ENCODE results near the gene DGAT2.

DGAT2 gene

GRCh38 chr11:75771646-75772410 lies 3.2 kb downstream of the DGAT2 start:
- no peak overlapping the region for H3K27ac ChIP-seq (ENCODE audit: low read length)
- H3K9me3 ChIP-seq (ENCODE audit: control insufficient read depth in 1 of 2, low read length in 2 of 2), result no peaks in the 10 kb centered on the region
- H3K4me3 ChIP-seq (ENCODE audit: low read depth in 1 of 2, low read length in 2 of 2), result no peak overlapping the region
- H3K36me3 ChIP-seq (ENCODE audit: control insufficient read depth in 1 of 2, insufficient read depth in 2 of 2, low read length in 2 of 2), result no peaks in the 10 kb centered on the region
- no peaks in the 10 kb centered on the region for H3K27me3 ChIP-seq (ENCODE audit: low read depth, low read length)
- peaks cover 0 to 15% of the 10 kb centered on the region in 2 donors for H3K4me1 ChIP-seq (ENCODE audit: control insufficient read depth in 1 of 2, insufficient read depth in 2 of 2, low read length in 2 of 2)

- no peak overlapping the region for H3K4me3 ChIP-seq (ENCODE audit: low read depth in 1 of 2, low read length in 2 of 2)
- no peak overlapping the region for H3K27ac ChIP-seq (ENCODE audit: low read length)
- H3K4me1 ChIP-seq (ENCODE audit: control insufficient read depth in 1 of 2, insufficient read depth in 2 of 2, low read length in 2 of 2), result peaks cover 0 to 2% of the 10 kb centered on the region in 2 donors
- no peaks in the 10 kb centered on the region for H3K27me3 ChIP-seq (ENCODE audit: low read depth, low read length)
- H3K9me3 ChIP-seq (ENCODE audit: control insufficient read depth in 1 of 2, low read length in 2 of 2), result no peaks in the 10 kb centered on the region
- H3K36me3 ChIP-seq (ENCODE audit: control insufficient read depth in 1 of 2, insufficient read depth in 2 of 2, low read length in 2 of 2), result no peaks in the 10 kb centered on the region
Measured at GRCh38 chr11:75773595-75774353, 5.2 kb downstream of the DGAT2 start.

GRCh38 chr11:75775056-75775455 lies 6.5 kb downstream of the DGAT2 start:
- Histone ChIP-seq H3K27ac (ENCODE audit: low read length) (no peak overlapping the region), H3K4me1 (ENCODE audit: control insufficient read depth in 1 of 2, insufficient read depth in 2 of 2, low read length in 2 of 2) (no peaks in the 10 kb centered on the region), H3K36me3 (ENCODE audit: control insufficient read depth in 1 of 2, insufficient read depth in 2 of 2, low read length in 2 of 2) (no peaks in the 10 kb centered on the region), H3K4me3 (ENCODE audit: low read depth in 1 of 2, low read length in 2 of 2) (no peak overlapping the region), H3K9me3 (ENCODE audit: control insufficient read depth in 1 of 2, low read length in 2 of 2) (no peaks in the 10 kb centered on the region), H3K27me3 (ENCODE audit: low read depth, low read length) (no peaks in the 10 kb centered on the region)

- H3K36me3 ChIP-seq (ENCODE audit: control insufficient read depth in 1 of 2, insufficient read depth in 2 of 2, low read length in 2 of 2), result no peaks in the 10 kb centered on the region
- no peak overlapping the region for H3K27ac ChIP-seq (ENCODE audit: low read length)
- H3K9me3 ChIP-seq (ENCODE audit: control insufficient read depth in 1 of 2, low read length in 2 of 2), result no peaks in the 10 kb centered on the region
- H3K4me1 ChIP-seq (ENCODE audit: control insufficient read depth in 1 of 2, insufficient read depth in 2 of 2, low read length in 2 of 2), result no peaks in the 10 kb centered on the region
- no peaks in the 10 kb centered on the region for H3K27me3 ChIP-seq (ENCODE audit: low read depth, low read length)
- H3K4me3 ChIP-seq (ENCODE audit: low read depth in 1 of 2, low read length in 2 of 2), result no peak overlapping the region
Measured at GRCh38 chr11:75776546-75776945, 8.0 kb downstream of the DGAT2 start.

DNA sequence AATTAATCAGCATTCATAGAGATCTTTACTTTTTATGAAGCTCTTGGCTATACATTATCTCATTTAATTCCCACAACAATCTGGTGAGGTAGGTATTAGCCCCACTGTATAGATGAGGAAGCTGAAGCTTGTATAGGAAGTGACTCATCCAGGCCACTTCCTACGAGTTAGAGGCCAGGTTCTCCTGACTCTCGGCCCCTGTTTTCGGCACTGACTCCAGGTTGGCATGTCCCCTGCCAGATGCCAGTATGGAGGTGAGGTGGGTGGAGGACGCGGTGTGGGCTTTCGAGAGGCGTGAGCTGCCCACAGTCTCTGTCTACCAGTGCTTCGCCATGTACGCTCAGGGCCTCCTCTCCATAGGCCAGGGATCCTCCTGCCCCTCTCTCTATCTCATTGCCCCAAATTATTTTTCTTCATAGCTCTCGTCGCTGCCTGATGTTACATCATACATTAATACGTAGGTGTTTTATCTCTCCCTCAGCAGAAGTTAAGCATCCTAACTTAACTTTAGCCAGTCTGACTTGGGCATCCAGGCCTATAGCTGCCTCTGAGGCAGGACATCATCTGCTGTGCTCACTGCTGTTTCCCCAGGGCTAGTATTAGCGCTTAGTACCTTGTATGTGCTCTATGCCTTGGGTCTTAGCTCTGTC lies 9.0 kb downstream of the DGAT2 start:
- no peaks in the 10 kb centered on the region for H3K9me3 ChIP-seq (ENCODE audit: control insufficient read depth in 1 of 2, low read length in 2 of 2)
- no peak overlapping the region for H3K4me3 ChIP-seq (ENCODE audit: low read depth in 1 of 2, low read length in 2 of 2)
- no peaks in the 10 kb centered on the region for H3K4me1 ChIP-seq (ENCODE audit: control insufficient read depth in 1 of 2, insufficient read depth in 2 of 2, low read length in 2 of 2)
- H3K27me3 ChIP-seq (ENCODE audit: low read depth, low read length), result no peaks in the 10 kb centered on the region
- no peaks in the 10 kb centered on the region for H3K36me3 ChIP-seq (ENCODE audit: control insufficient read depth in 1 of 2, insufficient read depth in 2 of 2, low read length in 2 of 2)
- no peak overlapping the region for H3K27ac ChIP-seq (ENCODE audit: low read length)

DNA sequence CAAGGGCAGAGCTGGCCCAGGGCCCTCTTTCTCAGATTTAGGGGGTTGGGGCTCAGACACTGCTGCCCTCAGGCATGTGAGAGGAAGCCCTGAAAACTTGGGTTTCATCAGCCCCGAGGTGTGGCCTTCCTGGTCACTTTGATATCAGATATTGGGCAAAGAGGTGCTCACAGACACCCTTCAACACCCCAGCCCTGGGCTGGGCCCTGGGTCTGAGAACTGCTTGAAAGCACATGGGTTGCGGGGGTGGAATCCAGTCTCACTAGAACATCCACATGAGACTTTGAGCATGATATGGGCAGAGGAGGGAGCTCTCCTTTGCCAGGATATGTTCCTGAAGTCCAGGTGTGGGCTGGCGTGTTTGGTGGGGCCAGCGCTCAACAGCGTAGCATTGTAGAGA lies 10.4 kb downstream of the DGAT2 start:
- H3K27me3 ChIP-seq (ENCODE audit: low read depth, low read length), result no peaks in the 10 kb centered on the region
- H3K27ac ChIP-seq (ENCODE audit: low read length), result no peak overlapping the region
- no peaks in the 10 kb centered on the region for H3K4me1 ChIP-seq (ENCODE audit: control insufficient read depth in 1 of 2, insufficient read depth in 2 of 2, low read length in 2 of 2)
- H3K36me3 ChIP-seq (ENCODE audit: control insufficient read depth in 1 of 2, insufficient read depth in 2 of 2, low read length in 2 of 2), result no peaks in the 10 kb centered on the region
- H3K9me3 ChIP-seq (ENCODE audit: control insufficient read depth in 1 of 2, low read length in 2 of 2), result no peaks in the 10 kb centered on the region
- no peak overlapping the region for H3K4me3 ChIP-seq (ENCODE audit: low read depth in 1 of 2, low read length in 2 of 2)

DNA sequence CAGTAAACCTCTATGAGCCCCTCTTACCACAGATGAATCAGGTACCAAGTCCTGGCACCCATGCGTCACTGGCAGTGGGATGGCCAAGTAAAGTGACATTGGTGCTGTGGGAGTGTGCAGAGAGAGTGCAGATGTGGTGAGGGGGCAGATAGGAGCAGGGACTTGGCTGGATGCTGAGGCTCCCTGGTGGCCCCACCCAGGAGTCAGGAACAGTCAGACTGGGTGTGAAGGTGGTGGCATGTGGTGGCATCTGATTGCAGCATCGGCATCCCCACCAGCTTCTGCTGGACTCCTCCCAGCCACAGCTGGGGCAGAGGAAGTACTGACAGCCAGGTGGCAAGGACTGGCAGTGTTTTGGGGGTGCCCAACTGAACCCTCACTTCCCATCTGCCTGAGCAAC lies 11.4 kb downstream of the DGAT2 start:
- no peaks in the 10 kb centered on the region for H3K36me3 ChIP-seq (ENCODE audit: control insufficient read depth in 1 of 2, insufficient read depth in 2 of 2, low read length in 2 of 2)
- no peaks in the 10 kb centered on the region for H3K9me3 ChIP-seq (ENCODE audit: control insufficient read depth in 1 of 2, low read length in 2 of 2)
- H3K27ac ChIP-seq (ENCODE audit: low read length), result no peak overlapping the region
- H3K4me1 ChIP-seq (ENCODE audit: control insufficient read depth in 1 of 2, insufficient read depth in 2 of 2, low read length in 2 of 2), result no peaks in the 10 kb centered on the region
- H3K4me3 ChIP-seq (ENCODE audit: low read depth in 1 of 2, low read length in 2 of 2), result no peak overlapping the region
- no peaks in the 10 kb centered on the region for H3K27me3 ChIP-seq (ENCODE audit: low read depth, low read length)

DNA sequence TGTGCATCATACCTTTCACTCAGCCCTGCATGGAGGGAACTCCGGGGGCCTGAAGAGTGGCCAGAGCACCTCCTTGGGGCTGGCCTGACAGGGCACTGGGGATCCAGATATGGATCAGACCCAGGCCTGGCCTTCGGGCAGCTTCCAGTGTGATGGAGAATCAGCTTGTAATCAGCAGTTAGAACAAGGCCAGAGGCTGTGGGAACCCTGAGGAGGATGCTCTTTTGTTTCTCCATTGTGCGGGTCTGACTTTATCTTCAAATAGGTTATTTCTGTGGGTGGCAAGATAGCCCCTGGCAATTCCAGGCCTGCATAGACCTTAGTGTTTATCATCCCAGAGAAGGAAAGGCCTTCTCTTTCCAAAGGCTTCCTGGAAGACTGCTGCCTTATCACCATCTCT lies 12.3 kb downstream of the DGAT2 start:
- H3K4me1 ChIP-seq (ENCODE audit: control insufficient read depth in 1 of 2, insufficient read depth in 2 of 2, low read length in 2 of 2), result no peaks in the 10 kb centered on the region
- H3K9me3 ChIP-seq (ENCODE audit: control insufficient read depth in 1 of 2, low read length in 2 of 2), result no peaks in the 10 kb centered on the region
- no peaks in the 10 kb centered on the region for H3K27me3 ChIP-seq (ENCODE audit: low read depth, low read length)
- no peak overlapping the region for H3K27ac ChIP-seq (ENCODE audit: low read length)
- no peaks in the 10 kb centered on the region for H3K36me3 ChIP-seq (ENCODE audit: control insufficient read depth in 1 of 2, insufficient read depth in 2 of 2, low read length in 2 of 2)
- no peak overlapping the region for H3K4me3 ChIP-seq (ENCODE audit: low read depth in 1 of 2, low read length in 2 of 2)

DNA sequence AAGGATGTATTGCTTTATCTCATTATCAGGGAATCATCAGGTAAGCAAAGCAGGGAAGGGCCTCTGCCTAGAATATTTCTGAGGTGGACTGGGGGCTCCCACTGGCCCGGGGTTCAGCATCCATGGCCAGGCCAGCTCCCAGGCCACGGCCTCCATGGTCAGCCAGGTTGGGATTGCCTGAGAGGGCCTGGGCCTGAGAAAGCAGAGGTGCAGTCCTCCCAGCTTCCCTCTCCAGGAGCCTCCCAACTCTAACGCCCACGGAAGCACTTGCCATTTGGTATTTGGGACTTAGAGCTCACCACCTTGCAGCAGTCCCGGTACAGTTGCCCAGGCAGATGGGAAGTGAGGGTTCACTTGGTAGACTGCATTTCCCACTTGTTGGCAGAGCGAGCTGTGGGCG lies 12.7 kb downstream of the DGAT2 start:
- no peaks in the 10 kb centered on the region for H3K4me1 ChIP-seq (ENCODE audit: control insufficient read depth in 1 of 2, insufficient read depth in 2 of 2, low read length in 2 of 2)
- H3K9me3 ChIP-seq (ENCODE audit: control insufficient read depth in 1 of 2, low read length in 2 of 2), result no peaks in the 10 kb centered on the region
- no peaks in the 10 kb centered on the region for H3K36me3 ChIP-seq (ENCODE audit: control insufficient read depth in 1 of 2, insufficient read depth in 2 of 2, low read length in 2 of 2)
- no peaks in the 10 kb centered on the region for H3K27me3 ChIP-seq (ENCODE audit: low read depth, low read length)
- no peak overlapping the region for H3K4me3 ChIP-seq (ENCODE audit: low read depth in 1 of 2, low read length in 2 of 2)
- no peak overlapping the region for H3K27ac ChIP-seq (ENCODE audit: low read length)

- no peaks in the 10 kb centered on the region for H3K36me3 ChIP-seq (ENCODE audit: control insufficient read depth in 1 of 2, insufficient read depth in 2 of 2, low read length in 2 of 2)
- no peak overlapping the region for H3K27ac ChIP-seq (ENCODE audit: low read length)
Measured at GRCh38 chr11:75781831-75782230, 13.3 kb downstream of the DGAT2 start.

GRCh38 chr11:75782540-75783263 lies 14.1 kb downstream of the DGAT2 start:
- Histone ChIP-seq H3K4me3 (ENCODE audit: low read depth in 1 of 2, low read length in 2 of 2) (no peak overlapping the region), H3K4me1 (ENCODE audit: control insufficient read depth in 1 of 2, insufficient read depth in 2 of 2, low read length in 2 of 2) (no peaks in the 10 kb centered on the region), H3K9me3 (ENCODE audit: control insufficient read depth in 1 of 2, low read length in 2 of 2) (no peaks in the 10 kb centered on the region), H3K27me3 (ENCODE audit: low read depth, low read length) (no peaks in the 10 kb centered on the region), H3K36me3 (ENCODE audit: control insufficient read depth in 1 of 2, insufficient read depth in 2 of 2, low read length in 2 of 2) (no peaks in the 10 kb centered on the region), H3K27ac (ENCODE audit: low read length) (no peak overlapping the region)

More at GRCh38 chr11:75781831-75782230, 13.3 kb downstream of the DGAT2 start:
- Histone ChIP-seq H3K4me1 (ENCODE audit: control insufficient read depth in 1 of 2, insufficient read depth in 2 of 2, low read length in 2 of 2) (no peaks in the 10 kb centered on the region), H3K4me3 (ENCODE audit: low read depth in 1 of 2, low read length in 2 of 2) (no peak overlapping the region), H3K9me3 (ENCODE audit: control insufficient read depth in 1 of 2, low read length in 2 of 2) (no peaks in the 10 kb centered on the region), H3K27me3 (ENCODE audit: low read depth, low read length) (no peaks in the 10 kb centered on the region)
